ENCODE measurements around the gene GLRX.
"Not testable (repeated sequence)": the region's sequence is repeated elsewhere in the genome, so short reads cannot be mapped to it uniquely, and the experiment has no call there.

Gene GLRX

GRCh38 chr5:95812074-95812471, 10.5 kb downstream of the GLRX start:
- H4K91ac ChIP-seq (ENCODE audit: low read length): peak overlapping the region; percentile 2
- H2AK5ac ChIP-seq (ENCODE audit: low read length, severe bottlenecking): peak overlapping the region; percentile 66
- peak overlapping the region; percentile 63 for H3K9ac ChIP-seq (ENCODE audit: low read length)
- H3K4me3 ChIP-seq (ENCODE audit: insufficient read depth in 1 of 2, low read depth in 1 of 2, low read length in 2 of 2): no peak overlapping the region
- DNase-seq: peak; percentile 88
- no peak overlapping the region for H2BK15ac ChIP-seq (ENCODE audit: low read depth, poor library complexity, severe bottlenecking)
- H3K27me3 ChIP-seq (ENCODE audit: control insufficient read depth in 1 of 2, insufficient read depth in 1 of 2, low read length in 2 of 2): no peaks in the 10 kb centered on the region
- H2BK120ac ChIP-seq (ENCODE audit: low read depth, low read length): no peak overlapping the region
- H2BK12ac ChIP-seq (ENCODE audit: low read length in 2 of 2): peak overlapping the region in 1 of 2 experiments; percentile 8
- WGBS: 40% methylated on average over 6 of the region's 6 CpGs
- peaks cover 23% of the 10 kb centered on the region for H3K4me1 ChIP-seq (ENCODE audit: control insufficient read depth, insufficient read depth, low read depth, low read length)
- peak overlapping the region; percentile 35 for H2BK5ac ChIP-seq (ENCODE audit: low read depth, low read length, poor library complexity, severe bottlenecking)
- H3K14ac ChIP-seq (ENCODE audit: low read length in 2 of 2): peak overlapping the region in 1 of 2 experiments; percentile 11
- no peak overlapping the region for H4K8ac ChIP-seq (ENCODE audit: low read length)
- no peak overlapping the region for H2AFZ ChIP-seq (ENCODE audit: low read depth, low read length)
- H3K36me3 ChIP-seq (ENCODE audit: control insufficient read depth in 1 of 2, insufficient read depth in 2 of 2, low read depth in 1 of 2, low read length in 2 of 2): peaks cover 13 to 56% of the 10 kb centered on the region in 2 experiments
- peak overlapping the region in 1 of 2 experiments; percentile 68 for H3K18ac ChIP-seq (ENCODE audit: low read depth in 1 of 2, low read length in 2 of 2)
- no peaks in the 10 kb centered on the region for H3K9me3 ChIP-seq (ENCODE audit: control insufficient read depth, low read length)
- peak overlapping the region; percentile 80 for H3K27ac ChIP-seq (ENCODE audit: low read length, poor library complexity, severe bottlenecking)
- peaks cover 17% of the 10 kb centered on the region for H3K79me1 ChIP-seq (replicated peaks; ENCODE audit: low read length, poor library complexity, severe bottlenecking)
- H3K4me2 ChIP-seq (ENCODE audit: low read length, poor library complexity, severe bottlenecking): no peak overlapping the region
- peak overlapping the region in 1 of 2 experiments; percentile 37 for H3K4ac ChIP-seq (ENCODE audit: low read depth in 1 of 2, low read length in 2 of 2)
- H3K23ac ChIP-seq (ENCODE audit: low read length in 2 of 2): peak overlapping the region in 1 of 2 experiments; percentile 23

GRCh38 chr5:95811461-95812073, 11.0 kb downstream of the GLRX start:
- H2BK15ac ChIP-seq (ENCODE audit: low read depth, poor library complexity, severe bottlenecking); H3K23ac ChIP-seq (ENCODE audit: low read length in 2 of 2); H4K91ac ChIP-seq (ENCODE audit: low read length); H4K8ac ChIP-seq (ENCODE audit: low read length); H3K9me3 ChIP-seq (ENCODE audit: control insufficient read depth, low read length); H3K4me3 ChIP-seq (ENCODE audit: insufficient read depth in 1 of 2, low read depth in 1 of 2, low read length in 2 of 2); H2AFZ ChIP-seq (ENCODE audit: low read depth, low read length); H2BK120ac ChIP-seq (ENCODE audit: low read depth, low read length); H3K4me2 ChIP-seq (ENCODE audit: low read length, poor library complexity, severe bottlenecking); H3K27me3 ChIP-seq (ENCODE audit: control insufficient read depth in 1 of 2, insufficient read depth in 1 of 2, low read length in 2 of 2): not testable (repeated sequence)
- peaks cover 17% of the 10 kb centered on the region for H3K79me1 ChIP-seq (replicated peaks; ENCODE audit: low read length, poor library complexity, severe bottlenecking)
- H3K4ac ChIP-seq (ENCODE audit: low read depth in 1 of 2, low read length in 2 of 2): peak overlapping the region in 1 of 2 experiments; percentile 49
- peak overlapping the region; percentile 35 for H2BK5ac ChIP-seq (ENCODE audit: low read depth, low read length, poor library complexity, severe bottlenecking)
- DNase-seq: peak; percentile 32
- H3K36me3 ChIP-seq (ENCODE audit: control insufficient read depth in 1 of 2, insufficient read depth in 2 of 2, low read depth in 1 of 2, low read length in 2 of 2): peaks cover 11 to 51% of the 10 kb centered on the region in 2 experiments
- H3K18ac ChIP-seq (ENCODE audit: low read depth in 1 of 2, low read length in 2 of 2): peak overlapping the region in 1 of 2 experiments; percentile 69
- peak overlapping the region; percentile 63 for H3K9ac ChIP-seq (ENCODE audit: low read length)
- WGBS: 59% methylated on average over 12 of the region's 13 CpGs
- peak overlapping the region; percentile 80 for H3K27ac ChIP-seq (ENCODE audit: low read length, poor library complexity, severe bottlenecking)
- peaks cover 21% of the 10 kb centered on the region for H3K4me1 ChIP-seq (ENCODE audit: control insufficient read depth, insufficient read depth, low read depth, low read length)
- H2BK12ac ChIP-seq (ENCODE audit: low read length in 2 of 2): peak overlapping the region in 1 of 2 experiments; percentile 38
- peak overlapping the region in 1 of 2 experiments; percentile 30 for H3K14ac ChIP-seq (ENCODE audit: low read length in 2 of 2)
- peak overlapping the region; percentile 66 for H2AK5ac ChIP-seq (ENCODE audit: low read length, severe bottlenecking)

- H2BK15ac ChIP-seq (ENCODE audit: low read depth, poor library complexity, severe bottlenecking); H3K18ac ChIP-seq (ENCODE audit: low read depth in 1 of 2, low read length in 2 of 2); H2BK5ac ChIP-seq (ENCODE audit: low read depth, low read length, poor library complexity, severe bottlenecking); H3K4me3 ChIP-seq (ENCODE audit: insufficient read depth in 1 of 2, low read depth in 1 of 2, low read length in 2 of 2); H2BK12ac ChIP-seq (ENCODE audit: low read length in 2 of 2); H2AFZ ChIP-seq (ENCODE audit: low read depth, low read length); H3K27me3 ChIP-seq (ENCODE audit: control insufficient read depth in 1 of 2, insufficient read depth in 1 of 2, low read length in 2 of 2); H4K8ac ChIP-seq (ENCODE audit: low read length); H4K91ac ChIP-seq (ENCODE audit: low read length); H3K4me2 ChIP-seq (ENCODE audit: low read length, poor library complexity, severe bottlenecking); H3K4ac ChIP-seq (ENCODE audit: low read depth in 1 of 2, low read length in 2 of 2); H3K23ac ChIP-seq (ENCODE audit: low read length in 2 of 2); H3K14ac ChIP-seq (ENCODE audit: low read length in 2 of 2); H2AK5ac ChIP-seq (ENCODE audit: low read length, severe bottlenecking); H2BK120ac ChIP-seq (ENCODE audit: low read depth, low read length); H3K9me3 ChIP-seq (ENCODE audit: control insufficient read depth, low read length): not testable (repeated sequence)
- peak; percentile 45 for DNase-seq
- Histone ChIP-seq H3K79me1 (replicated peaks; ENCODE audit: low read length, poor library complexity, severe bottlenecking) (peaks cover 17% of the 10 kb centered on the region), H3K36me3 (ENCODE audit: control insufficient read depth in 1 of 2, insufficient read depth in 2 of 2, low read depth in 1 of 2, low read length in 2 of 2) (peaks cover 9 to 46% of the 10 kb centered on the region in 2 experiments), H3K4me1 (ENCODE audit: control insufficient read depth, insufficient read depth, low read depth, low read length) (peaks cover 21% of the 10 kb centered on the region), H3K27ac (ENCODE audit: low read length, poor library complexity, severe bottlenecking) (peak overlapping the region; percentile 76), H3K9ac (ENCODE audit: low read length) (peak overlapping the region; percentile 16)
- 44% methylated on average over 6 of the region's 6 CpGs for WGBS
These were observed 11.5 kb downstream of the GLRX start for GRCh38 chr5:95811126-95811423.

GRCh38 chr5:95810305-95811125, 12.0 kb downstream of the GLRX start:
- peak overlapping the region; percentile 100 for H3K27ac ChIP-seq (ENCODE audit: low read length, poor library complexity, severe bottlenecking)
- no peaks in the 10 kb centered on the region for H3K27me3 ChIP-seq (ENCODE audit: control insufficient read depth in 1 of 2, insufficient read depth in 1 of 2, low read length in 2 of 2)
- peak overlapping the region in 1 of 2 experiments; percentile 0 for H3K4me3 ChIP-seq (ENCODE audit: insufficient read depth in 1 of 2, low read depth in 1 of 2, low read length in 2 of 2)
- H3K9me3 ChIP-seq (ENCODE audit: control insufficient read depth, low read length): no peaks in the 10 kb centered on the region
- peak overlapping the region; percentile 16 for H3K9ac ChIP-seq (ENCODE audit: low read length)
- H3K36me3 ChIP-seq (ENCODE audit: control insufficient read depth in 1 of 2, insufficient read depth in 2 of 2, low read depth in 1 of 2, low read length in 2 of 2): peaks cover 6 to 40% of the 10 kb centered on the region in 2 experiments
- H3K18ac ChIP-seq (ENCODE audit: low read depth in 1 of 2, low read length in 2 of 2): peak overlapping the region; percentile 56 to 78
- no peak overlapping the region for H4K91ac ChIP-seq (ENCODE audit: low read length)
- H3K4me1 ChIP-seq (ENCODE audit: control insufficient read depth, insufficient read depth, low read depth, low read length): peaks cover 21% of the 10 kb centered on the region
- H3K23ac ChIP-seq (ENCODE audit: low read length in 2 of 2): peak overlapping the region in 1 of 2 experiments; percentile 61
- no peak overlapping the region for H2BK120ac ChIP-seq (ENCODE audit: low read depth, low read length)
- H2AK5ac ChIP-seq (ENCODE audit: low read length, severe bottlenecking): peak overlapping the region; percentile 97
- DNase-seq: peak; percentile 42
- H2BK12ac ChIP-seq (ENCODE audit: low read length in 2 of 2): peak overlapping the region in 1 of 2 experiments; percentile 83
- H4K8ac ChIP-seq (ENCODE audit: low read length): no peak overlapping the region
- H3K79me1 ChIP-seq (replicated peaks; ENCODE audit: low read length, poor library complexity, severe bottlenecking): peaks cover 14% of the 10 kb centered on the region
- peak overlapping the region in 1 of 2 experiments; percentile 75 for H3K4ac ChIP-seq (ENCODE audit: low read depth in 1 of 2, low read length in 2 of 2)
- no peak overlapping the region for H3K14ac ChIP-seq (ENCODE audit: low read length in 2 of 2)
- WGBS: 23% methylated on average over 2 of the region's 5 CpGs
- H2AFZ ChIP-seq (ENCODE audit: low read depth, low read length): no peak overlapping the region
- H2BK15ac ChIP-seq (ENCODE audit: low read depth, poor library complexity, severe bottlenecking): peak overlapping the region; percentile 44
- peak overlapping the region; percentile 97 for H2BK5ac ChIP-seq (ENCODE audit: low read depth, low read length, poor library complexity, severe bottlenecking)
- H3K4me2 ChIP-seq (ENCODE audit: low read length, poor library complexity, severe bottlenecking): peak overlapping the region; percentile 2

Measured in mesenchymal stem cell (in vitro differentiated cells and primary cell).